Bronchus fibroblast of lung (primary cell): Measurements from ENCODE around the gene MPV17L2. TPM values are rescaled to one million over a fixed set of nuclear protein-coding genes. Genes with fewer than 3 reads are reported as not detected.

Source experiments
- total RNA-seq: library from RNA; depleted of rRNA; stranded (reverse); fragments of >200 nt; gene quantifications from 2 replicates; pipeline ENCODE4 v1.2.3, GENCODE V29; 2015

Gene MPV17L2
- 24.0 and 29.0 TPM in 2 replicates for total RNA-seq

GRCh38 chr19:18192673-18193387, at the start of gene MPV17L2:
Gene MPV17L2, plus strand, starts transcription at chr19:18193218. Its CDS starts 64 bp downstream, at chr19:18193282.

GRCh38 chr19:18152817-18153555, 40.0 kb upstream of the MPV17L2 start, which contains the start of gene PIK3R2:
Gene PIK3R2, plus strand, starts transcription at chr19:18153163. Its CDS starts 2,717 bp downstream, at chr19:18155880.

GRCh38 chr19:18173572-18174288, 19.3 kb upstream of the MPV17L2 start, which contains the start of gene IFI30:
Gene IFI30, plus strand, starts transcription at chr19:18173813. Its CDS starts 29 bp downstream, at chr19:18173842.

GRCh38 chr19:18203863-18204393, 10.9 kb downstream of the MPV17L2 start, which contains the start of gene RAB3A:
Gene RAB3A, minus strand, starts transcription at chr19:18204042. Its CDS starts 1,302 bp downstream, at chr19:18202740.

GRCh38 chr19:18225702-18226468, 32.9 kb downstream of the MPV17L2 start, which contains the start of gene PDE4C:
Gene PDE4C, minus strand, starts transcription at chr19:18226438. Its CDS starts 23 bp downstream, at chr19:18226415.

Other genes starting within 250 kb of the MPV17L2 start
- gene KCNN1, start 226.1 kb upstream of the MPV17L2 start, total RNA-seq: 0.15 and 0.34 TPM in 2 replicates
- gene ARRDC2, start 185.0 kb upstream of the MPV17L2 start, total RNA-seq: 4.2 and 4.7 TPM in 2 replicates
- gene IL12RB1, start 106.3 kb upstream of the MPV17L2 start, total RNA-seq: not detected in 2 replicates
- 2.7 and 3.4 TPM in 2 replicates for gene MAST3, start 95.4 kb upstream of the MPV17L2 start, total RNA-seq
- 18.4 and 23.9 TPM in 2 replicates for gene PIK3R2, start 40.1 kb upstream of the MPV17L2 start, total RNA-seq
- under 0.01 and 0.15 TPM in 2 replicates for gene IFI30, start 19.4 kb upstream of the MPV17L2 start, total RNA-seq
- 0.67 and 1.0 TPM in 2 replicates for gene RAB3A, start 10.8 kb downstream of the MPV17L2 start, total RNA-seq
- gene PDE4C, start 33.2 kb downstream of the MPV17L2 start, total RNA-seq: not detected in 2 replicates
- gene IQCN, start 81.2 kb downstream of the MPV17L2 start, total RNA-seq: 0.30 and 0.50 TPM in 2 replicates
- 288 and 304 TPM in 2 replicates for gene JUND, start 88.4 kb downstream of the MPV17L2 start, total RNA-seq
- 416 and 427 TPM in 2 replicates for gene LSM4, start 129.9 kb downstream of the MPV17L2 start, total RNA-seq
- gene PGPEP1, start 147.4 kb downstream of the MPV17L2 start, total RNA-seq: 6.1 and 8.7 TPM in 2 replicates
- gene GDF15, start 192.9 kb downstream of the MPV17L2 start, total RNA-seq: 42.1 and 46.7 TPM in 2 replicates
- gene LRRC25, start 204.4 kb downstream of the MPV17L2 start, total RNA-seq: 0.15 TPM in 1 of 2 replicates, not detected in the other
- 128 and 131 TPM in 2 replicates for gene SSBP4, start 226.2 kb downstream of the MPV17L2 start, total RNA-seq
- gene ISYNA1, start 244.9 kb downstream of the MPV17L2 start, total RNA-seq: 29.9 and 43.0 TPM in 2 replicates